GM19239 (cell line): Measurements from ENCODE around the gene ASH1L.
"Not testable (repeated sequence)": the region's sequence is repeated elsewhere in the genome, so short reads cannot be mapped to it uniquely, and the experiment has no call there.

ENCODE experiments used
- DNase-seq: peaks from one replicate; pipeline ENCODE4 v3.0.0; 2011; ENCODE audit warnings: low spot score; ENCODE audit not compliant: insufficient read length
- FAIRE-seq: peaks from 2 replicates; lab custom pipeline; 2011; peaks lifted over from hg19 to GRCh38; lab: Jason Lieb, UNC

ASH1L gene

DNA sequence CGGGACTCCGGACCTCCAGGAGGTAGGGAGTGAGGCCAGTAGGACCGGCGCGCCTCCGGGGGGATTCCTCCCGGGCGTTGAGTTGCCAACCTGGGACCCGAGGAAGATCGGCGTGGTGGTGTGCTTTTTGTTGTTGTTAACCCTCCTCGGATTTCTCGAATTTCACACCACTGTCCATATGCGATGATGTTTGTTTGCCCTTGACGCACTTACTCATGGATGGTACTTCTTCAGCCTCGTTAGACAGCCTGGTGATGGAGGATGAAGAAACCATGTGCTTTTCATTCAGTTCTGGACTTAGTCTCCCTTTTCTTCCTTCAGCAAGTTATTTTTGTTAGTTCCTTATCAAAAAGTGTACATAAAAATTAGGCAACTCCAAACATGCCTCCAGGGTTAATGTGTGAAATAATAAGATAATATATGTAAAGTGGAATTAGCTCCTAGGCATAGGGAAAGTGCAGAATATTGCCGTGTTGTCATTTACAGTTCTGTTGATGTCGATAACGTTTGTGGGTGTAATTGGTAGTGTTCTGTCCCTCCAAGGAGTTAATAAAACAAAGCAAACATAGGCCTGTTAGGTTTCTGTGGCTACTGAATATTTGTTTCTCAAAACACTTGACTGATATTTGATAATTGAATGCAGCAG, 897 bp upstream of the ASH1L start:
- DNase-seq (peak; percentile 12), FAIRE-seq (peak; percentile 76)

- FAIRE-seq = peak; percentile 89
- peak; percentile 24 for DNase-seq
Observed at GRCh38 chr1:155561779-155562580, 623 bp downstream of the ASH1L start.

DNA sequence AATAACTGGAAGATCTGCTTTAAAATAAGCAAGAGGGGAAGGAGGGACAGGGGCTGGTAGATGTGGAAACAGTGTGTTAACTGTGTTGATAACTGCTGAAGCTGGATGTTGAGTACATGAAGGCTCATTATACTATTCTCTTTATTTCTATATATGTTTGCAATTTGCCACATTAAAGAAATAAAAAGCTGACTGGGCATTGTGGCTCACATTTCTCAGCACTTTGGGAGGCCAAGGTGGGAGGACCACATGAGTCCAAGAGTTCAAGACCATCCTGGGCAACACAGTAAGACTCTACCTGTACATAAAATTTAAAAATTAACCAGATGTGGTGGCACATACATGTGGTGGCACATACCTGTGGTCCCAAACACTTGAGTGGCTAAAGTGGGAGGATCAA, 6.7 kb downstream of the ASH1L start:
- no peak for FAIRE-seq
- DNase-seq = no peak

DNA sequence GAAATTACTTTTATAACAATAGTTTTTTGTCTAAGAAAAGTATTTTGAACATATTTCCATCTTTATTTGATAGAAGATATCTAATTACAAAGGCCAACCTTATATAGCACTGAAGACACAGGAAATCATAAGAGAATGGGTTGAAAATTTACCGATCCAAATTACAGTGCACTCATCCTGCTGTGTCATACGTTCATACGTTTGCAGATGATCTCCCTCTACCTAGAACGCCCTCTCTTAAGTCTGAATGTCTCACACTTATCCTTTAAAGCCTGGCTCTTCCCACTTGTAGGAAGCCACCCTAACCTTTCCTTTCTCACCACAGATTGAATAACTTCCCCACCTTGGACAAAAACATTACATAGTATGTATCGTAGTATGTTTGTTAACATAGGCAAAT, 9.3 kb downstream of the ASH1L start:
- no peak for DNase-seq
- FAIRE-seq = no peak

- DNase-seq (no peak), FAIRE-seq (no peak)
Observed at GRCh38 chr1:155548706-155549105, 13.9 kb downstream of the ASH1L start.

DNA sequence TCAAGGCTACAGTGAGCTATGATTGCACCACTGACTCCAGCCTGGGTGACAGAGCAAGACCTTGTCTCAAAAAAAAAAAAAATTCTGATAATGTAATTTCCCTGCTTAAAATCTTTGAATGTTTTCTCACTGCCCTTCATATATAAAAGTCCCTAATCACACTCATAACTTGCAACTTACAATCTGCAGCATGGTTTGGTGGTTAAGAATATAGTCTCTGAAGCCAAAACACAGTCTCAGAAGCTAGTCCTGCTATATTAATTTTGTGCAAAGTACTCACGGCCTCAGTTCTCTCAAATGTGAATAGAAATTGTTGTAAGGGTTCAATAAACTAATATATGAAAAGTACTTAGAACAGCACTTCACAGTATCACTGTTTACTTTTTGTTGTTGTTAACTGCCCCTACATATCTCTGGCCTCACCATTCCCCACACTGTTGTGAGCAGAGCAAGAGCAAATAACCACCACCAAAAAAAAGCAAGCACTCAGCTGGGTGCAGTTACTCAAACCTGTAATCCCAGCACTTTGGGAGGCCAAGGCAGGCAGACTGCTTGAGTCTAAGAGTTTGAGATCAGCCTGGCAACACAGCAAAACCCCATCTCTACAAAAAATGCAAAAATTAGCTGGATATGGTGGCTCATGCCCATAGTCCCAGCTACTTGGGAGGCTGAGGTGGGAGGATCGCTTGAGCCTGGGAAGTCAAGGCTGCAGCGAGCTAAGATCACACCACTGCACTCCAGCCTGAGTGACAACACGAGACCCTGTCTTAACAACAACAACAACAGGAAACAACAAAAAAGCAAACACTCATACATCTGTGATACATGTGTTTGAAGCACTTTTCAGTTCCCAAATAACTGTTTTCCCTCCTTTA, 22.4 kb downstream of the ASH1L start:
- DNase-seq = no peak
- no peak for FAIRE-seq

DNA sequence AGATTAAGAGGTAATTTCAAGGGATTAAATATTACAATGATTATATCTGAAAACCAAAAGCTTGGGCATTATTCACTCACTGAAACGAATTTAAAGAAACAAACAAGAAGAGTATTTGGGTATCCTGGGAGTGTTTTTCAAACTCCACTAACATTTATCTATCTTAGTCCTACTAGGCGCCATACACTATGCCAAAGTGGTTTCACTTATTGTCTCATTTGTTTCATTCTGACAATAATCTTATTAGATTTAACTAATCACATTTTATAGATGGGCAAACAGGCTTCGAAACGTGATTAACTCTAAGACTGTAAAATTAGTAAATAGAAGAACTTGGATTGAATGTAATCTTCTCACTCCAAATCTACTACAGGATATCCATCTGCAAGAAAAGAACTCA, 25.4 kb downstream of the ASH1L start:
- FAIRE-seq = no peak

GRCh38 chr1:155531624-155532023, 31.0 kb downstream of the ASH1L start:
- DNase-seq = no peak
- peak; percentile 42 for FAIRE-seq

More for the DNA sequence above, 25.4 kb downstream of the ASH1L start:
- DNase-seq = no peak

DNA sequence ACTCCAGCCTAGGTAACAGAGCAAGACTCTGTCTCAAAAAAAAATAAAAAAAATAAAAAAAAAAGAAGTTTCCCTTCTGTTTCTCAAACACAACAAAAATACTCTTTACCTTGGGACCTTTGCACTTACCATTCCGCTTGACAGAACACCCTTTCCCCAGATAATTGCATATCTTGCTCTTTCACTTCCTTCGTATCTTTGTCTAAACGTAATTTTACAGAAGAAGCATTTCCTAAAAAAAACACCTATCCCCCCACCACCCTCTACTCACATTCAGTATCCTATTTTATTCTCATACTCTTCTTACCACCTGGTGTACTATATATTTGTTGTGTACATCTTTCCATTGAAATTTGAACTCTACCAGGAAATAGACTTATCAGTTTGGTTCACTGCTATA, 32.7 kb downstream of the ASH1L start:
- FAIRE-seq = peak; percentile 82
- DNase-seq = no peak

DNA sequence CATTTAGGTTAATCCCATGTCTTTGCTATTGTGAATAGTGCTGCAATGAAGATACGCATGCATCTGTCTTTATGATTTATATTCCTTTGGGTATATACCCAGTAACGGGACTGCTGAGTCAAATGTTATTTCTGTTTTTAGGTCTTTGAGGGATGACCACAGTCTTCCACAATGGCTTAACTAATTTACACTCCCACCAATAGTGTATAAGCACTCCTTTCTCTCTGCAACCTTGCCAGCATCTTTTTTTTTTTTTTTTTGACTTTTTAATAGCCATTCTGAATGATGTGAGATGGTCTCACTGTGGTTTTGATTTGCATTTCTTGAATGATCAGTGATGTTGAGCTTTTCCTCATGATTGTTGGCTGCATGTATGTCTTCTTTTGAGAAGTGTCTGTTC, 33.5 kb downstream of the ASH1L start:
- DNase-seq (no peak), FAIRE-seq (peak; percentile 77)

GRCh38 chr1:155527677-155528076, 34.9 kb downstream of the ASH1L start:
- DNase-seq (no peak), FAIRE-seq (no peak)

- FAIRE-seq (no peak), DNase-seq (no peak)
Observed at GRCh38 chr1:155526356-155526755, 36.2 kb downstream of the ASH1L start.

- FAIRE-seq (no peak), DNase-seq (no peak)
Observed at GRCh38 chr1:155522069-155522468, 40.5 kb downstream of the ASH1L start.

- FAIRE-seq (peak; percentile 14), DNase-seq (no peak)
Observed at GRCh38 chr1:155518484-155518883, 44.1 kb downstream of the ASH1L start.

GRCh38 chr1:155514582-155515187, 47.9 kb downstream of the ASH1L start:
- FAIRE-seq = no peak

GRCh38 chr1:155513300-155513916, 49.2 kb downstream of the ASH1L start:
- no peak for DNase-seq
- FAIRE-seq = no peak

More at GRCh38 chr1:155514582-155515187, 47.9 kb downstream of the ASH1L start:
- DNase-seq = no peak

DNA sequence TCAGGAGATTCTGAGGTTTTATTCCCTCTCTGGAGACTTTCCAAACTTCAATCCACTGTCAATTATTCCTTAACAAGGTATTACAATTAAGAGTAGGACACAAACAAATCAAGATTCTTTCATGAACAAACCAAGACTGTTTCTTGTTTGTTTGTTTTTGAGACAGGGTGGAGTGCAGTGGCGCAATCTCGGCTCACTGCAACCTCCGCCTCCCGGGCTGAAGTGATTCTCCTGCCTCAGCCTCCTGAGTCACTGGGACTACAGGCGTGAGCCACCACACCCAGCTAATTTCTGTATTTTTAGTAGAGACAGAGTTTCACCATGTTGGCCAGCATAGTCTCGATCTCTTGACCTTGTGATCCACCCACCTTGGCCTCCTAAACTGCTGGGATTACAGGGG, 51.2 kb downstream of the ASH1L start:
- FAIRE-seq, DNase-seq: not testable (repeated sequence)

DNA sequence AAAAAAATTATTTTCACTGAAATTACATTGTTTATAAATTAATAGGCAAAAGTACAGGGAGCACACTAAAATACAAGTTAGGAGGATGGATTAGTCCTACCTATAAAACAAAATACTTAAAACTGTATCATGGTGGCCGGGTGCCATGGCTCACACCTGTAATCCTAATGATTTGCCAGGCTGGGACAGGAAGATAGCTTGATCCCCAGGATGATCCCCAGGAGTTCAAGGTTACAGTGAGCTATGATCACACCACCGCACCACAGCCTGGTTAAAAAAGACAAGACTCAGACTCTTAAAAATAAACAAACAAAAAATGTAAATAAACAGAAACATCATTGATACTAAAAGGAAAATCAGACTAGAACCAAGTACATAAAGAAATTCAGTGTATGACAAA, 53.5 kb downstream of the ASH1L start:
- FAIRE-seq = no peak
- no peak for DNase-seq

GRCh38 chr1:155507945-155508344, 54.7 kb downstream of the ASH1L start:
- DNase-seq (no peak), FAIRE-seq (no peak)

DNA sequence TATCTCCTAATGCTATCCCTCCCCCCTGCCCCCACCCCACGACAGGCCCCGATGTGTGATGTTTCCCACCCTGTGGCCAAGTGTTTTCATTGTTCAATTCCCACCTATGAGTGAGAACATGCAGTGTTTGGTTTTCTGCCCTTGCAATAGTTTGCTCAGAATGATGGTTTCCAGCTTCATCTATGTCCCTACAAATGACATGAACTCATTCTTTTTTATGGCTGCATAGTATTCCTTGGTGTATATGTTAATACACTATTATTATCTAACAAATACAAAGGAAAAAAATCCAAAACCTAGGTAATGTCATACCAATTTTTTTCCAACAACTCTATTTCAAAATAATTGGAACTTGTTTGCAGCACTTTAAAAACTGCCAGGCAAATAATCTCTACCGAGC, 56.6 kb downstream of the ASH1L start:
- not testable (repeated sequence) for FAIRE-seq, DNase-seq
